HepG2 (cell line): ENCODE results near the gene RAB3A. TPM values are rescaled to one million over a fixed set of nuclear protein-coding genes. Genes with fewer than 3 reads are reported as not detected.

Experiments used
- DR1 ChIP-seq: sonication (generic); formaldehyde crosslinking; IDR thresholded peaks from 2 replicates; pipeline ENCODE4 v1.8.0; 2021; ENCODE audit warnings: mild to moderate bottlenecking, missing genetic modification reagents, inconsistent platforms
- E2F1 ChIP-seq: sonication (generic); formaldehyde crosslinking; IDR thresholded peaks from 2 replicates; pipeline ENCODE4 v1.5.0; 2020; ENCODE audit warnings: missing genetic modification reagents
- ERF ChIP-seq: IDR thresholded peaks from 2 replicates; pipeline ENCODE4 v1.6.1; 2018; ENCODE audit warnings: missing biosample characterization, missing genetic modification reagents
- ETV5 ChIP-seq: IDR thresholded peaks from 2 replicates; pipeline ENCODE4 v1.6.1; 2018; ENCODE audit warnings: missing biosample characterization, missing genetic modification reagents, inconsistent platforms, borderline replicate concordance
- JARID2 ChIP-seq: sonication (generic); formaldehyde crosslinking; IDR thresholded peaks from 2 replicates; pipeline ENCODE4 v1.8.1; 2023; ENCODE audit warnings: missing genetic modification reagents, inconsistent platforms; ENCODE audit not compliant: insufficient replicate concordance
- MZF1 ChIP-seq: sonication (generic); formaldehyde crosslinking; IDR thresholded peaks from 2 replicates; pipeline ENCODE4 v1.8.1; 2023; ENCODE audit warnings: mild to moderate bottlenecking, missing genetic modification reagents, borderline replicate concordance
- ONECUT2 ChIP-seq: sonication (generic); formaldehyde crosslinking; IDR thresholded peaks from 2 replicates; pipeline ENCODE4 v1.4.0; 2020; ENCODE audit warnings: missing genetic modification reagents
- RCOR2 ChIP-seq: IDR thresholded peaks from 2 replicates; pipeline ENCODE4 v1.6.1; 2016; ENCODE audit warnings: missing biosample characterization, missing genetic modification reagents
- SIX4 ChIP-seq: sonication (generic); formaldehyde crosslinking; IDR thresholded peaks from 2 replicates; pipeline ENCODE4 v1.4.0; 2020; ENCODE audit warnings: missing genetic modification reagents
- ZNF317 ChIP-seq: sonication (generic); formaldehyde crosslinking; IDR thresholded peaks from 2 replicates; pipeline ENCODE4 v1.5.0; 2020; ENCODE audit warnings: mild to moderate bottlenecking, missing genetic modification reagents
- ZNF335 ChIP-seq: sonication (generic); formaldehyde crosslinking; IDR thresholded peaks from 2 replicates; pipeline ENCODE4 v1.4.0; 2020; ENCODE audit warnings: missing genetic modification reagents
- ZNF564 ChIP-seq: sonication (generic); formaldehyde crosslinking; IDR thresholded peaks from 2 replicates; pipeline ENCODE4 v1.8.1; 2023; ENCODE audit warnings: mild to moderate bottlenecking, missing genetic modification reagents
- ZNF792 ChIP-seq: IDR thresholded peaks from 2 replicates; pipeline ENCODE4 v1.6.1; 2016
- polyA plus RNA-seq, 8 experiments: library from polyadenylated mRNA; depleted of rRNA in 3 of 8; stranded (reverse) in 7 of 8; unstranded in 1 of 8; fragments of >200 nt; fragmentation: Illumina TruSeq in 4 of 8; extraction: Trizol in 4 of 8; gene quantifications; 2 replicates each; pipeline versions ENCODE4 v1.2.1 to v1.2.3, GENCODE V29; 2011 to 2016; ENCODE audit warnings: low read depth in 4 of 8, missing spikeins in 1 of 8, mixed read lengths in 1 of 8; ENCODE audit not compliant: insufficient read depth in 1 of 8
- total RNA-seq, 5 experiments: library from RNA; depleted of rRNA; stranded (reverse); fragments of >200 nt; fragmentation: Illumina TruSeq; extraction: Trizol; gene quantifications; 2 replicates each; pipeline ENCODE4 v1.2.3, GENCODE V29; 2016; ENCODE audit warnings: low read depth in 1 of 5
- TF ChIP-seq, protein P1 (sequence below): conservative IDR thresholded peaks from 2 replicates; pipeline ENCODE4 v1.6.1; 2018; ENCODE audit warnings: missing genetic modification reagents
- TF ChIP-seq, protein P2 (sequence below): sonication (generic); formaldehyde crosslinking; IDR thresholded peaks from 2 replicates; pipeline ENCODE4 v1.5.0; 2020; ENCODE audit warnings: mild to moderate bottlenecking, missing genetic modification reagents
- TF ChIP-seq, protein P3 (sequence below): sonication (generic); formaldehyde crosslinking; IDR thresholded peaks from 2 replicates; pipeline ENCODE4 v1.4.0; 2020; ENCODE audit warnings: mild to moderate bottlenecking, missing genetic modification reagents

The RAB3A gene
- total and polyA plus RNA-seq, 2 of the 13 experiments (the other 11 are each of a cell fraction or from before 2014, with no cell fraction given): 0.58 to 0.98 TPM

DNA sequence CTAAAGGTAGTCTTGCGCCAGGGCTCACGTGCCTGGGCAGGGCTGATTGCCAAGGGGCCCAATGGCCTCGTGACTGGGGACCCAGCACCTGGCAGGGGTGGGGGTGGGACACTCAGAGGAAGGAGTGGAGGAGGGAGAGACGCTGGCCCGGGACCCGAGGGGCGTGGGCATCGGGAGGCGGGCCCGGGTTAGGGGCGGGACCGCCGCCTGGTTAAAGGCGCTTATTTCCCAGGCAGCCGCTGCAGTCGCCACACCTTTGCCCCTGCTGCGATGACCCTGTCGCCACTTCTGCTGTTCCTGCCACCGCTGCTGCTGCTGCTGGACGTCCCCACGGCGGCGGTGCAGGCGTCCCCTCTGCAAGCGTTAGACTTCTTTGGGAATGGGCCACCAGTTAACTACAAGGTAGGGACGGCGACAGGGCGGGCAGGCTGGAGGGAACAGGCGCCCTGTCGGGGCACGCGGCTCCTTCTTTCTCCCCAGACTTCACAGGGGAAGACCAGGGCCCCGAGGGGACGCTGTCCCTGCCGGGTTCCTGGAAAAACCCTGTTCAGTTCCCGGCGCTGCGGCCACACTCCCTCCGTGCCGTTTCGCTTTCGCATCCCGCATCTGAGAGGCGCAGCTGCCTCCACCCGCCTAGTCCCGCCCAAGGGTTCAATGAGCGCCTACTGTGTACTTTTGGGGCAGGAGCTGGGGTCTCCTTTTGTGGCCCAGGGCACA, 30.1 kb downstream of the RAB3A start, which contains the start of gene IFI30 (continued):
- TF ChIP-seq ZNF564 (peak; percentile 5; the same call in 1 of the 2 replicates), JARID2 (CRISPR knock-in tag) (no peak), ZNF335 (CRISPR knock-in tag) (peak; percentile 44; the same call in 1 of the 2 replicates), RCOR2 (CRISPR knock-in tag) (peak; percentile 19; the same call in 1 of the 2 replicates), ONECUT2 (CRISPR knock-in tag) (no peak), ZNF317 (CRISPR knock-in tag) (peak; percentile 64; the same call in 1 of the 2 replicates), MZF1 (CRISPR knock-in tag) (no peak), DR1 (CRISPR knock-in tag) (peak; percentile 83), ERF (0 out of 2 replicates have a peak, but pooled peaks have one; percentile 42), E2F1 (CRISPR knock-in tag) (0 out of 2 replicates have a peak, but pooled peaks have one; percentile 39), ETV5 (no peak), ZNF792 (CRISPR knock-in tag) (peak; percentile 79; the same call in 1 of the 2 replicates), SIX4 (CRISPR knock-in tag) (no peak)
- TF ChIP-seq, protein P1, sequence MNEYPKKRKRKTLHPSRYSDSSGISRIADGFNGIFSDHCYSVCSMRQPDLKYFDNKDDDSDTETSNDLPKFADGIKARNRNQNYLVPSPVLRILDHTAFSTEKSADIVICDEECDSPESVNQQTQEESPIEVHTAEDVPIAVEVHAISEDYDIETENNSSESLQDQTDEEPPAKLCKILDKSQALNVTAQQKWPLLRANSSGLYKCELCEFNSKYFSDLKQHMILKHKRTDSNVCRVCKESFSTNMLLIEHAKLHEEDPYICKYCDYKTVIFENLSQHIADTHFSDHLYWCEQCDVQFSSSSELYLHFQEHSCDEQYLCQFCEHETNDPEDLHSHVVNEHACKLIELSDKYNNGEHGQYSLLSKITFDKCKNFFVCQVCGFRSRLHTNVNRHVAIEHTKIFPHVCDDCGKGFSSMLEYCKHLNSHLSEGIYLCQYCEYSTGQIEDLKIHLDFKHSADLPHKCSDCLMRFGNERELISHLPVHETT (CRISPR knock-in tag): 0 out of 2 replicates have a peak, but pooled peaks have one; percentile 35
- TF ChIP-seq, protein P2, sequence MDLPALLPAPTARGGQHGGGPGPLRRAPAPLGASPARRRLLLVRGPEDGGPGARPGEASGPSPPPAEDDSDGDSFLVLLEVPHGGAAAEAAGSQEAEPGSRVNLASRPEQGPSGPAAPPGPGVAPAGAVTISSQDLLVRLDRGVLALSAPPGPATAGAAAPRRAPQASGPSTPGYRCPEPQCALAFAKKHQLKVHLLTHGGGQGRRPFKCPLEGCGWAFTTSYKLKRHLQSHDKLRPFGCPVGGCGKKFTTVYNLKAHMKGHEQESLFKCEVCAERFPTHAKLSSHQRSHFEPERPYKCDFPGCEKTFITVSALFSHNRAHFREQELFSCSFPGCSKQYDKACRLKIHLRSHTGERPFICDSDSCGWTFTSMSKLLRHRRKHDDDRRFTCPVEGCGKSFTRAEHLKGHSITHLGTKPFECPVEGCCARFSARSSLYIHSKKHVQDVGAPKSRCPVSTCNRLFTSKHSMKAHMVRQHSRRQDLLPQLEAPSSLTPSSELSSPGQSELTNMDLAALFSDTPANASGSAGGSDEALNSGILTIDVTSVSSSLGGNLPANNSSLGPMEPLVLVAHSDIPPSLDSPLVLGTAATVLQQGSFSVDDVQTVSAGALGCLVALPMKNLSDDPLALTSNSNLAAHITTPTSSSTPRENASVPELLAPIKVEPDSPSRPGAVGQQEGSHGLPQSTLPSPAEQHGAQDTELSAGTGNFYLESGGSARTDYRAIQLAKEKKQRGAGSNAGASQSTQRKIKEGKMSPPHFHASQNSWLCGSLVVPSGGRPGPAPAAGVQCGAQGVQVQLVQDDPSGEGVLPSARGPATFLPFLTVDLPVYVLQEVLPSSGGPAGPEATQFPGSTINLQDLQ: 0 out of 2 replicates have a peak, but pooled peaks have one; percentile 59
- TF ChIP-seq, protein P3, sequence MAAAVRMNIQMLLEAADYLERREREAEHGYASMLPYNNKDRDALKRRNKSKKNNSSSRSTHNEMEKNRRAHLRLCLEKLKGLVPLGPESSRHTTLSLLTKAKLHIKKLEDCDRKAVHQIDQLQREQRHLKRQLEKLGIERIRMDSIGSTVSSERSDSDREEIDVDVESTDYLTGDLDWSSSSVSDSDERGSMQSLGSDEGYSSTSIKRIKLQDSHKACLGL: peak; percentile 54; the same call in 1 of the 2 replicates
